ENCODE data around the gene RUSC2.

Gene RUSC2, protein sequence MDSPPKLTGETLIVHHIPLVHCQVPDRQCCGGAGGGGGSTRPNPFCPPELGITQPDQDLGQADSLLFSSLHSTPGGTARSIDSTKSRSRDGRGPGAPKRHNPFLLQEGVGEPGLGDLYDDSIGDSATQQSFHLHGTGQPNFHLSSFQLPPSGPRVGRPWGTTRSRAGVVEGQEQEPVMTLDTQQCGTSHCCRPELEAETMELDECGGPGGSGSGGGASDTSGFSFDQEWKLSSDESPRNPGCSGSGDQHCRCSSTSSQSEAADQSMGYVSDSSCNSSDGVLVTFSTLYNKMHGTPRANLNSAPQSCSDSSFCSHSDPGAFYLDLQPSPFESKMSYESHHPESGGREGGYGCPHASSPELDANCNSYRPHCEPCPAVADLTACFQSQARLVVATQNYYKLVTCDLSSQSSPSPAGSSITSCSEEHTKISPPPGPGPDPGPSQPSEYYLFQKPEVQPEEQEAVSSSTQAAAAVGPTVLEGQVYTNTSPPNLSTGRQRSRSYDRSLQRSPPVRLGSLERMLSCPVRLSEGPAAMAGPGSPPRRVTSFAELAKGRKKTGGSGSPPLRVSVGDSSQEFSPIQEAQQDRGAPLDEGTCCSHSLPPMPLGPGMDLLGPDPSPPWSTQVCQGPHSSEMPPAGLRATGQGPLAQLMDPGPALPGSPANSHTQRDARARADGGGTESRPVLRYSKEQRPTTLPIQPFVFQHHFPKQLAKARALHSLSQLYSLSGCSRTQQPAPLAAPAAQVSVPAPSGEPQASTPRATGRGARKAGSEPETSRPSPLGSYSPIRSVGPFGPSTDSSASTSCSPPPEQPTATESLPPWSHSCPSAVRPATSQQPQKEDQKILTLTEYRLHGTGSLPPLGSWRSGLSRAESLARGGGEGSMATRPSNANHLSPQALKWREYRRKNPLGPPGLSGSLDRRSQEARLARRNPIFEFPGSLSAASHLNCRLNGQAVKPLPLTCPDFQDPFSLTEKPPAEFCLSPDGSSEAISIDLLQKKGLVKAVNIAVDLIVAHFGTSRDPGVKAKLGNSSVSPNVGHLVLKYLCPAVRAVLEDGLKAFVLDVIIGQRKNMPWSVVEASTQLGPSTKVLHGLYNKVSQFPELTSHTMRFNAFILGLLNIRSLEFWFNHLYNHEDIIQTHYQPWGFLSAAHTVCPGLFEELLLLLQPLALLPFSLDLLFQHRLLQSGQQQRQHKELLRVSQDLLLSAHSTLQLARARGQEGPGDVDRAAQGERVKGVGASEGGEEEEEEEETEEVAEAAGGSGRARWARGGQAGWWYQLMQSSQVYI (N-terminal part only)

DNA sequence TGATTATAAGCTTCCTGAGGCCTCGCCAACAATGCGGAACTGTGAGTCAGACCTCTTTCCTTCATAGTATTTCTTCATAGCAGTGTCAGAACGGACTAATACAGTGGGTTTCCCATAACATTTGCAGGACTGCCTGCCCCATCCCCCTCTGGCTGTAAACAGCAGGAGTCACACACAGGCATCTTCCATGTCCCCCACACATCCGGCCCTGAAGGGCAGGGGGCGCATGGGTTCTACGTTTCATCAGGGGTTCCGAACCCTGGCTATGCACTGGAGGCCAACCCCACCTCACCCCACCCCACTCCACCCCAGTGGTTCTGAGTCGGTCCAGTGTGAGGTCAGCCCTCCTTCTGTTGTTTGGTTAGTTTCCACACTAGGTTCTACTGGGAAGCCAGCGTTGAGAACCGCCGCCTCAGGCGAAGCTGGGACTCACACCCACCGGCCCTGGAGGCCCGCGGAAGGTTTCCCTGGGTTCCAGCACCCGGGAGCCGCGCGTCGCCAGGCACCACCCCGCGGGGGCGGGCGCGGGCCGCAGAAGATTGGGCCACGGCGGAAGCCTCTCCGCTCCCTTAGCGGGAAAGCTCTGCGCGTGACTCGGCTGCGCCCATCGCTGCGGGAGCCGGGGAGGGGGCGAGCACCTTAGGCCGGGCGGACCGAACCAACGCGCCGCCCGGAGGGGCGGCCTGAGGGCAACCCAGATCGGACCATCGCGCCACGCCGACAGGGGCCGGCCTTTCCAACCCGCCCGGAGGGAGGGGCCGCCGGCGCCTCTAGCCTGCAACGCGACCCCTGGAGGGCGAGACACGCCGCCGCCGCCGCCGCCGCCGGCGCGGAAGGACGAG is at the start of gene RUSC2:
RUSC2 (plus strand) TSS at position 799 of the 842 bp plus-strand sequence. CDS start 56,411 bp downstream, outside the sequence.
- FAIRE-seq, result no peak

GRCh38 chr9:35446012-35446411 is 43.9 kb upstream of the RUSC2 start:
- FAIRE-seq, result no peak

- no peak for FAIRE-seq
These were observed 41.4 kb upstream of the RUSC2 start for GRCh38 chr9:35448496-35448895.

- no peak for FAIRE-seq
These were observed 37.4 kb upstream of the RUSC2 start for GRCh38 chr9:35452481-35452880.

DNA sequence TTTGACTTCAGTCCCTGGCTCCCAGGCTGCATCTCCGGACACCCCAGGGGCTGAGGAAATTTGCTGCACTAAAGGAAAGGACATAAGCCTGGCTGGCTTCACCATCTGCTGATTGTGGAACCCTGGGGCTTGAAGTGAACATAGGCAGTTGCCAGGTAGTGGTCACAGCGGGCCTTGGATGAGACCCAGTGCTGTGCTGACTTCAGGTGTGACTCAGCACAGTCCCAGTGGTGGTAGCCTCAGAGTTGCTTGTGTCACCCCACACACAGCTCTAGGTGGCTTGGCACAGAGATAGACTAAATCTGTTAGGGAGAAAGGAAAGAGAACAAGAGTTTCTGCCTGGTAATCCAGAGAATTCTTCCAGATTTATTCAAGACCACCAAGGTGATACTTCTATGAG is 36.1 kb upstream of the RUSC2 start:
- no peak for FAIRE-seq

DNA sequence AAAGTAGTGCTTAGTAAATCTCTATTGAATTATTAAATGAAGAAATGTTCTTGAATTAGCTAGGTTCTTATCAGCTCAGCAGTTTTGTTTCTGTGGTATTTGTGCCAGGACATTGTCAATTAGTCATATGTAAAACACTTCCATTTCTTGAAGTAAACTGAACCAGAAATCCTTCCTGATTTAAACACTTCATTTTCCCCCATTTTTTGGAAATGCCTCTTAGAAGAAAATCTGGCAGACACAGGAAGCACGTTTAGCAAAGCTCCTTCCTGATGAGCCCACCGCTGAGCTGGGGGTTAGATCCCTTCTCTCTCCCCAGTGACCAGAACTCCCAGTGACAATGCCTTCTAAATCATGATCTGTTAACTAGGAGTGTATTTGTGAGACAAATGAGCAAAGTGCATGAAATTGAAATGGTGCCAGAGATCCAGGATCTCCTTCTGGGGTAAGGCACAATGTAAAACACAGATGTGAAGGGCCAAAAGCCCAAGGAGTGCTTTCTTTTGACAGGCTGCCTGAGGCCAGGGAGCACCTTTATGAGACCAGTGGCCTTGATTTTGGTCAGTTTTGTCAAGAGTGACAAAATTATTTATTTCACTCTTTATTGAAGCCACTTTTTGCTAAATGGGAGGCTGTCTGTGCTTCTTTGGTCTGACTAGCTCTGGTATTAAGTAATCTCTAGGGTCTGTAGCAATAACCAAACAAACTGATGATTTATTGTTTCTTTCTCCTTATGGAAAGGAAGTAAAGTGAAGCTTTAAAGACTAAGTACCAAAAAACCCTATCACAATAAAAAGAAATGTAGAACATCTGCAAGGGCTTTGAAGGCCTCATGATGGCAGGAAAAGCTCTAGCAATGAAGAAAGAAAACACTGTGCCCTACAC is 25.5 kb upstream of the RUSC2 start:
- no peak for FAIRE-seq

DNA sequence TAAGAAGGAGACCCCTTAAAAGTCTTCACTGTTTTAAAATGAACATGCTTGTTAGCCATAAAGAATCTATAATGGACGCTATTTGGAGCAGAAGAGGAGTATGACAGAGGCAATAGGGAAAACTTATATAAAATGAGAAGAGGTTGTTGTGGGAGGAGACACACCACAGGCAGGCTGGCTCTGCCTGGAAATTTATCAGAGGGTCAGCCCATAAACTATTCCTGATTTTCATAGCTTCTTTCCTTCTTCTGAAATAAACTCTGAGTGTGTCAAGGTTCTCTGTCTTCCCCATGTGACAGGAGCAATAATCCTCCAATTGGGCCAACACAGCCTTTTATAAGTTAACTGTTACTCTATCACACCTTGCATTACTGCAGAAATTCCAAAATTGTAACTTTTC is 19.6 kb upstream of the RUSC2 start:
- no peak for FAIRE-seq

DNA sequence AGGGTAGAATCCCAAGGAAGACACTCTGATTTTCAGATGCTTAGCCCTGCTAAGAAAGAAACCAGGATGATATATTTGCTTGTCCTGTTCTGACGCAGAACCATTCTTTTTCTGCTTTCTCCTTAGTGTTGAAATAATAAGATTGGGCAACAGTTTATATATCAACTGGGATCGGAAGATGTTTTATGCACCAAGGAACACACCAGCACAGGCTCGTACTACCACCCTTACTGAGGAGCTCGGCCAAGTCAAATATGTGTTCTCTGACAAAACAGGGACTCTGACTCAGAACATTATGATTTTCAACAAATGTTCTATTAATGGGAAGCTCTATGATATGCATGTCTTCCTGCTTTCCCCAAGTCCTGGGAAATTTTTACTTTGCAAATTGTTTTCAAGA is 19.0 kb upstream of the RUSC2 start:
- FAIRE-seq, result no peak

GRCh38 chr9:35476596-35476995 is 13.3 kb upstream of the RUSC2 start:
- no peak for FAIRE-seq

DNA sequence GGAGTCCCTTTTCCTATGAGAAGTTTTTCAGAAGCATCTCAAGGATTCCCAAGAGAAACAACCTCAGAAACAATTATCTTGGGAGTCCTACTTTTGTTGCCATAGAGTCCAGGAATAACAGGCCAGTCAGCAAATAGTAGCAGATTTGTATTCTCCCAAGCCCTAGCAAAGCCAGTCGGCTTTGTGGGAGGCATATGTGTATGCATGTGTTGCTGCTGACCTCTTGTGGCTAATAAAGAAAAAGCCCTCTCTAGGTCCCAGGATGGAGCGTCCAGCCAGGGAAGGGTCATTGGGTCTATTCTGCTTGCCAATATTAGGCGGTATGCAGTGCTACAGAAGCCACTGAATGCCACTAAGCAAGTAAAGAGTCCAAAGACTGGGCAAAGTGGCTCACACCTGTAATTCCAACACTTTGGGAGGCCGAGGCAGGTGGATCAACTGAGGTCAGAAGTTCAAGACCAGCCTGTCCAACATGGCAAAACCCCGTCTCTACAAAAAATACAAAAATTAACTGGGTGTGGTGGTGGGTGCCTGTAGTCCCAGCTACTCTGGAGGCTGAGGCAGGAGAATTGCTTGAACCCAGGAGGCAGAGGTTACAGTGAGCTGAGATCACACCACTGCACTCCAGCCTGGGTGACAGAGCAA is 12.6 kb upstream of the RUSC2 start:
- peak; percentile 88 for FAIRE-seq

GRCh38 chr9:35478871-35479270 is 11.0 kb upstream of the RUSC2 start:
- no peak for FAIRE-seq

DNA sequence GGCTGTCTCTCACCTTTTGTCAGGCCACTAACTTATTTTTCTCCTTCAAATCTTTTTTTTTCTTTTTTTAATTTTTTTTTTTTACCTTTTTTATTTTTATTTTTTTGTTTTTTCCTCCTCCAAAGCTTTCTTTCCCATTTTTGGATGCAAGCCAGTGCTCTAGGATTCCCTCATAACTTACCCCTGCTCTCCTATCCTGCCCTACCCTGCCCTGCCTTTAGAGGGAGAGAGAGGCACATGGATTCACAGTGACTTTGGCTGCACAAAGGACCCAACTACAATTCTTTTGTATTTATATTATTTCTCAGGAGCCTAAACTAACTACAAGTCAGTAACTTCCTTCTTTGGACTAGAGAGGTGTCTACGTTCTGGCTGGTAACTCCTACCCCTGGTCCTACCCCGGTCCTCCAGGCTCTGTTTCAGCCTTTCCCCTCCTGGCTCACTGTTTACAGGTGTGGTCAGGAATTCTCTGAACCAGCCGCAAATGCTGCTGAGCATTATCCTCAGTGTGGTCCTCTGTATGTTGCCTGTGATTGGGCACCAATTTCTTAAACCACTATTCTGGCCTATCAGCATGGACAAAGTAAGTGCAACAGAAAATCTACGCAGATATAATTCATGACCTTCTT is 8.4 kb upstream of the RUSC2 start:
- FAIRE-seq, result peak; percentile 88

DNA sequence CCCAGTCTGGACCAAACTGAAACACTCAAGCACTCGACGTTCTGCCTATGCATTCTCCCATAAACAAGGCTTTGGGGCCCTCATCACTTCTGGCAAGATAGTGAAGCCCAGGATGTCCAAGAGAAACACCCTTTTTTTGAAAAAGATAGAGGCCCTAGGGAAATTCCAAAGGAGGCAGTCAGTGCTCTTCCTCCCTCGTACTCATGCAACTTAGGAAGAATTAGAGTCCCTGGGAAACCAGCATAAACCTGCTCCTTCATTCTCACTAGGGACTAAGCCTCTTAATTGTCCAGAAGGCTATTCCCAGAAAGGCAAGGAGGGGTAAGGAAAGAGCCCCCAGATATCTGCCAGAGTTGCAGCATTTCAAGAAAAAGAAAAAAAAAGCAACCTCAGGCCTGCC is 7.8 kb upstream of the RUSC2 start:
- no peak for FAIRE-seq

- FAIRE-seq, result no peak
These were observed 5.5 kb upstream of the RUSC2 start for GRCh38 chr9:35484406-35484805.

GRCh38 chr9:35487081-35487480 is 2.8 kb upstream of the RUSC2 start:
- FAIRE-seq, result no peak

- no peak for FAIRE-seq
These were observed 1.9 kb upstream of the RUSC2 start for GRCh38 chr9:35488021-35488420.

GRCh38 chr9:35488566-35489312 is 1.2 kb upstream of the RUSC2 start:
- FAIRE-seq, result no peak

DNA sequence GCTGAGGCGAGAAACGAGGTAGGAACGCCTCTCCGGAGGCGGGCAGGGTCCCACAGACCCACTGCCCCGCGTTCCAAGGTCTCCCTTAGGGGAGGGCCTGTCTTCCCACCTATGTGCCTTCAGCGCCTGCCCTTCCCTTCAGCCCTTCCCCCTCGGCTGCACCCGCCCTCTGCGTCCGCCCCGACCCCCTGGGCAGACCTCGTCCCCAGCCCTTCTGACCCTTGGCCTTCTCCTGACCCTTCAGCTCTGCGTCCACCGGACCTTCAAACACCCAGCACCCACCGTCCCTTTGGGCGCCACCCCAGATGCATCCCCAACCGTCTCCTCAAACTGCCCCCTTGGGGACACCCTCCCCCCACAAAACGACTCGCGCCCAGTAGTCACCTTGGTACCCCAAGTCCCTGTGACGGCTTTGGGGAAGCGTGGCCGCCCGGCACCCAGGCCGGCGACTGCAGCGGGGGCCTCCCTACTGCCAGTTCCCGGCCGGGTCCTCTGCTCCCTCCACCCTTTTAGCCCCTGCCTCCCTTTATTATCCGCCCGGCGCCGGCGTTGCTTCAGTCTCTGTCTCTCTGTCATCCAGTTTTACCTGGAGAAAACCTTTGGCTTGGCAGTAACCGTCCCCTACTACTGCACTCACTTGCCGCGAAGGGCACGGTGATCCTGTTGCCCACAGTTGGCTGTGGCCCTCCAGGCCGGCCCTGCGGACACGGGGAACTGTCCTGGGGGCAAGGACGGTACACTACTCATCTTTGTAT is 421 bp downstream of the RUSC2 start:
- no peak for FAIRE-seq

All from G401.6 (cell line).